GM12874 (cell line): Measurements from ENCODE around the gene HSPA4.

Experiments used
- CTCF ChIP-seq: IDR thresholded peaks from 2 replicates; pipeline ENCODE4 v1.5.1; 2011; ENCODE audit warnings: low read depth, mild to moderate bottlenecking, control low read depth, low read length, moderate library complexity; ENCODE audit not compliant: insufficient read depth

Gene HSPA4

GRCh38 chr5:133030343-133031005, 21.3 kb upstream of the HSPA4 start:
- no peak for TF ChIP-seq CTCF

- TF ChIP-seq CTCF: no peak
These were observed 18.7 kb upstream of the HSPA4 start for GRCh38 chr5:133032852-133033742.

- no peak for TF ChIP-seq CTCF
These were observed 17.7 kb upstream of the HSPA4 start for GRCh38 chr5:133034064-133034463.

GRCh38 chr5:133035224-133035623, 16.6 kb upstream of the HSPA4 start:
- TF ChIP-seq CTCF: no peak

- TF ChIP-seq CTCF: no peak
These were observed 10.5 kb upstream of the HSPA4 start for GRCh38 chr5:133041157-133041784.

- TF ChIP-seq CTCF: no peak
These were observed 9.9 kb upstream of the HSPA4 start for GRCh38 chr5:133041910-133042309.

GRCh38 chr5:133047404-133047803, 4.4 kb upstream of the HSPA4 start:
- no peak for TF ChIP-seq CTCF
